IPS-15b (cell line): ENCODE results near the gene FES.
A peak's percentile ranks its signal among the peaks of the same experiment; 100 is the strongest.
"Not testable (repeated sequence)": the region's sequence is repeated elsewhere in the genome, so short reads cannot be mapped to it uniquely, and the experiment has no call there.

ENCODE experiments used
- H3K27me3 ChIP-seq: one replicate; pipeline ENCODE4 v1.6.1; 2013; ENCODE audit warnings: low read length; ENCODE audit not compliant: control insufficient read depth, insufficient read depth
- H3K36me3 ChIP-seq: one replicate; pipeline ENCODE4 v1.6.1; 2013; ENCODE audit warnings: low read length; ENCODE audit not compliant: control insufficient read depth, insufficient read depth
- H3K4me1 ChIP-seq: one replicate; pipeline ENCODE4 v1.6.1; 2013; ENCODE audit warnings: mild to moderate bottlenecking, low read length; ENCODE audit not compliant: control insufficient read depth, insufficient read depth
- H3K4me3 ChIP-seq: one replicate; pipeline ENCODE4 v1.5.1; 2013; ENCODE audit warnings: low read depth, low read length
- H3K9ac ChIP-seq: one replicate; pipeline ENCODE4 v1.6.1; 2013; ENCODE audit warnings: low read depth, mild to moderate bottlenecking, low read length
- H3K9me3 ChIP-seq: one replicate; pipeline ENCODE4 v1.6.1; 2013; ENCODE audit warnings: mild to moderate bottlenecking, low read length; ENCODE audit not compliant: control insufficient read depth, insufficient read depth

FES gene

DNA sequence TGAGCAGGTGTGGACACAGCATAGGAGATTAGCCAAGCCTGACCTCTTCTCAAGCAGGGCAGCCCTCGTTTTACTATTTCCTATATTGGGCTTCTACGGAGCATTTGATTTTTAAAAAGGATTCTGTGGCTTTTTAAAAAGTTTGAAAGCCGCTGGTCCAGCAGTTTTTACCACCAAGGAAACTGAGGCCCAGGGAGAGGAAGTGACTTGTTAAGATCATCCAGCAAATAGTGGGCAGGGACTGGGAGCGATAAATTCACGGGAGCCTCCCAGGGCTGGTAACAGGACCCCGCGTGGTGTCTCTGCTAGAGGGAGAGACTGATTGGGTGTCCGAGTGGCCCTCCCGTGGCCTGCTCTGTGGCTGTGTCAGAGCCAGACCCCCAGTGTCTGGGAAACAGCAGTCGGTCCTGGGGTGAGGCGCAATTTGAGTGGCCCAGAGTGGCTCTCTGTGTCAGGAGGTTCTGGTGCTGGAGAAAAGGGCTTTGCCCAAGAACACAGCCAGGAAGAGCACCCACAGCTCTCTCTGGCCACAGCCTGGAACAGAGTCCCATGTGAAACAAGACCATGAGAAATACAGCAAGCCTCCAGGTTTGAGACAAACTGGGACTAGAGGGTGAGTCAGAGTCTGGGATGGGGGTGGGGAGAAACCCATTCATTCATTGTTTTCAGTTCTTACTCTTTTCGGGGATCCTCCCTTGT, 11.7 kb upstream of the FES start:
- Histone ChIP-seq H3K27me3 (no peaks in the 10 kb centered on the region), H3K9ac (peak overlapping the region; percentile 54), H3K36me3 (peaks cover 17% of the 10 kb centered on the region), H3K4me1 (peaks cover 39% of the 10 kb centered on the region), H3K9me3 (no peaks in the 10 kb centered on the region), H3K4me3 (peak overlapping the region; percentile 67)

DNA sequence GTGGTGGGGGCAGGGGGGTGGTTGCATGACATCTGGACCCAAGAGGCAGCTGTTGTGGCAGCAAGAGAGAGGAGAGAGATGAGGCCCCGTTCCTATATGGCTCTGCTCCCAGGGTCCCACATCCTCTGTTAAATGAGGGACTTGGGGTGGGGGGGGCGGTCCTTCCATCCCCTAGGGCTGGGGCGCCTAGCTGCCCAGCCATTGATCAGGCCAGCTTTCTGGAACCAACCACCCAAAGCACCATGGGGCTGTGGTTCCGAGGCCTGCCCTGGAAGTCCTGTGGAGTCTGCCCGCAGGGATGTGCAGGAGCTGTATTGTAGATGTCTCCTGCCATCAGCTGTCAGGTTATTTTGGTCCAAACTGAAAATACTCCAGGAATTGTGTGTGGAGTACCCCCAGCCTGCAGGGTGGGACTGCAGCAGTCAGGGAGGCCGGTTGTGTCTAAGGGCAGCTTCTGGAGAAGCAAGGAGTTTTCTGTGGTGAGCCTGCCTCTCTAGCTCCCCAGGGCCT, 10.8 kb upstream of the FES start:
- Histone ChIP-seq H3K4me1 (peaks cover 35% of the 10 kb centered on the region), H3K27me3 (no peaks in the 10 kb centered on the region), H3K9me3 (no peaks in the 10 kb centered on the region), H3K9ac (peak overlapping the region; percentile 47), H3K36me3 (peaks cover 24% of the 10 kb centered on the region), H3K4me3 (no peak overlapping the region)

DNA sequence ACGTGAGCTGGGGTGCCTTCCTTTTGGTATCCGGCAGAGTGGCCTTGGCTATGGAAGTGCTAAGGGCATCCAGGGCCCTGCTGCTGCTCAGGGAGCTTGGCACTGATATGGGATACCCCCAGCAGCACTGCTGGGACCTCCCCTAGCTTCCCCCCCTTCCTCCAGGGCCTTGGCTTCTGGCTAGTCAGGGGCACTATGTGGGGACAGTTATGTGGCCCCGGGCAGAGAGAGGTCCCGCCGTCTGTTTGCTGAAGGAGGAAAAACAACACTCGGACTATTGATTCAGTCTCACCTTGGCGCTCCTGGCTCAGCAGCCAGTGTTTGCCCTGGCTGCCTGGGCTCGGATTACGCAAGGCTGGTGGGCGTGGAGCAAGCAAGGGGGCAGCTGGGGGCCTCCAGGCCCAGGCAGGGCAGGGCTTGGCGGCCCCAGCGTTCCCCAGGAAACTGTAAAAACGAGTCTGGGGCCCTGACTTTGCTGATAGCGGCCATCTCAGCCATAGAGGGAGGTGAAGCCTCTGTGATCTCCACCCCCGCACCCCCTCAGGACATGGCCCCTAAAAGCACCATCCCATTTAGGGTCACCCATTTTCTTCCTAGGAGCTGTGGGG, 10.2 kb upstream of the FES start:
- Histone ChIP-seq H3K36me3 (peaks cover 30% of the 10 kb centered on the region), H3K4me1 (peaks cover 30% of the 10 kb centered on the region), H3K27me3 (no peaks in the 10 kb centered on the region), H3K9me3 (no peaks in the 10 kb centered on the region), H3K4me3 (no peak overlapping the region), H3K9ac (peak overlapping the region; percentile 47)

DNA sequence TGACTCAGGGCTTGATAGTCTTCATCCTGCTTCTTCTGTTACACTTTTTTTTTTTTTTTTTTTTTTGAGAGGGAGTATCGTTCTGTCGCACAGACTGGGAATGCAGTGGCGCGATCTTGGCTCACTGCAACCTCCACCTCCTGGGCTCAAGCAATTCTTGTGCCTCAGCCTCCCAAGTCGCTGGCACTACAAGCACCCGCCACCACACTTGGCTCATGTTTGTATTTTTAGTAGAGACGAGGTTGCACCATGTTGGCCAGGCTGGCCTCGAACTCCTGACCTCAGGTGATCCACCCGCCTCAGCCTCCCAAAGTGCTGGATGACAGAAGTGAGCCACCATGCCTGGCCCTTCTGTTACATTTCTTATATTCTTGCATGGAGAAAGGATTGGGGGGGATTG, 9.3 kb upstream of the FES start:
- not testable (repeated sequence) for H3K4me3 ChIP-seq, H3K27me3 ChIP-seq, H3K9ac ChIP-seq, H3K9me3 ChIP-seq
- peaks cover 37% of the 10 kb centered on the region for H3K36me3 ChIP-seq
- H3K4me1 ChIP-seq: peaks cover 23% of the 10 kb centered on the region

DNA sequence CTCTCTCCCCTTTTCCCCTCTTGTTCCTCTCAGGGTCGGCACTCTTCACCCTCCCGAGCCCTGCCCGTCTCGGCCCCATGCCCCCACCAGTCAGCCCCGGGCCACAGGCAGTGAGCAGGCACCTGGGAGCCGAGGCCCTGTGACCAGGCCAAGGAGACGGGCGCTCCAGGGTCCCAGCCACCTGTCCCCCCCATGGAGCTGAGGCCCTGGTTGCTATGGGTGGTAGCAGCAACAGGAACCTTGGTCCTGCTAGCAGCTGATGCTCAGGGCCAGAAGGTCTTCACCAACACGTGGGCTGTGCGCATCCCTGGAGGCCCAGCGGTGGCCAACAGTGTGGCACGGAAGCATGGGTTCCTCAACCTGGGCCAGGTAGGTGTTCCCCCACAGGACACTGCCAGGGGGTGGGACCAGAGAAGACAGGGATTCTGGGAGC, 8.7 kb upstream of the FES start:
- Histone ChIP-seq H3K36me3 (peaks cover 43% of the 10 kb centered on the region), H3K9ac (no peak overlapping the region), H3K27me3 (no peaks in the 10 kb centered on the region), H3K4me1 (peaks cover 17% of the 10 kb centered on the region), H3K4me3 (no peak overlapping the region), H3K9me3 (no peaks in the 10 kb centered on the region)

DNA sequence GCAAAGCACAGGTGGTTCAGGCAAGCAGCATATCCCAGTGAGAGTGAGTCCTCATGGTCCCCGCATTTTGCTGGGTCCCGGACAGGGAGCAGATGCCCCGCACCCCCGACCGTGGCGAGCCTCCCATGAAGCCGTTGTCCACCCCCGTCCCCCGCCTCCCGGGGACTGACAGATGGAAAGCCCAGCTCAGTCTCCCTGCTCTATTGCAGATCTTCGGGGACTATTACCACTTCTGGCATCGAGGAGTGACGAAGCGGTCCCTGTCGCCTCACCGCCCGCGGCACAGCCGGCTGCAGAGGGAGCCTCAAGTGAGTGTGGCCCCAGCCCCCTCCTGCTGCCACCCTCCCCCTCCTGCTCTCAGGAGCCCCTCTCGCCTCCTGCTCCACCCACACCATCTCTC, 8.3 kb upstream of the FES start:
- Histone ChIP-seq H3K36me3 (peaks cover 48% of the 10 kb centered on the region), H3K9ac (no peak overlapping the region), H3K27me3 (no peaks in the 10 kb centered on the region), H3K4me1 (peaks cover 16% of the 10 kb centered on the region), H3K9me3 (no peaks in the 10 kb centered on the region), H3K4me3 (no peak overlapping the region)

DNA sequence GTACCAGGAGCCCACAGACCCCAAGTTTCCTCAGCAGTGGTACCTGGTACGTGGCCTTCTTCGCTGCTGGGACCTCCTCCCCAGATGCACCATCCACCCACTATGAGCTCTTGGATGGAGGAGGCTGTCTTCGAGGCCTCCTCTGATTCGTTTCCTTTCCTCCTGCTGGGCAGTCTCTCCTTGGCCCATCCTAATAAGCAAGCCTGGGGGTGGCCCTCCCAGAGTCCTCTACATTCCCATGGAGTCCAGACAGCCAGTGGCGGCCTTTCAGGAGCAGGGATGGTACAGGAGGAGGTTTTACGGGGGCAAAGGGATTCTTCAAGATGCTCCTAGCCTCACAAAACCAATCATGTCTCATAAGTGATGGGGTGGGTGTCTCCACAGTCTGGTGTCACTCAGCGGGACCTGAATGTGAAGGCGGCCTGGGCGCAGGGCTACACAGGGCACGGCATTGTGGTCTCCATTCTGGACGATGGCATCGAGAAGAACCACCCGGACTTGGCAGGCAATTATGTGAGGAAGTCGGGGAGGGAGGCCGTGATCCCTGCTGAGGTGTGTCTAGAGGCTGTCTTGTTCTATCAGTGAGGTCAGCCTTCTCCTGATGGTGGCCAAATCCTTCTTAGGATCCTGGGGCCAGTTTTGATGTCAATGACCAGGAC, 7.7 kb upstream of the FES start:
- Histone ChIP-seq H3K27me3 (no peaks in the 10 kb centered on the region), H3K9ac (no peak overlapping the region), H3K9me3 (no peaks in the 10 kb centered on the region), H3K4me3 (no peak overlapping the region), H3K36me3 (peaks cover 53% of the 10 kb centered on the region), H3K4me1 (peaks cover 16% of the 10 kb centered on the region)

DNA sequence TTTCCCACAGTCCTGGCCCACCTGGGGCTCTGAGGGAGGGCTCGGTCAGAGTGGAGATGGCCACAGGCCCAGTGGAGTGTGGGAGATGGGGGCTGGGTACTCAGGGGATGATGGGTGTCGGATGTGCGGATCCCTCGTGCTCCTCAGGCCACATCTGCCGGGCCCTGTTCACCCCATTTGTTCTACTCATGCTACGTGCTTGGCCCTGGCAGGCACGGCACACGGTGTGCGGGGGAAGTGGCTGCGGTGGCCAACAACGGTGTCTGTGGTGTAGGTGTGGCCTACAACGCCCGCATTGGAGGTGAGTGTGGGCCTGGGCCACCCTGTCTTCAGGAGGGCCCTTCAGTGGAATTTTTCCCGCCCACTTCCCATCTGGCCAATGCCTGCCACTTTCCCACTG, 7.0 kb upstream of the FES start:
- H3K4me1 ChIP-seq: peaks cover 14% of the 10 kb centered on the region

DNA sequence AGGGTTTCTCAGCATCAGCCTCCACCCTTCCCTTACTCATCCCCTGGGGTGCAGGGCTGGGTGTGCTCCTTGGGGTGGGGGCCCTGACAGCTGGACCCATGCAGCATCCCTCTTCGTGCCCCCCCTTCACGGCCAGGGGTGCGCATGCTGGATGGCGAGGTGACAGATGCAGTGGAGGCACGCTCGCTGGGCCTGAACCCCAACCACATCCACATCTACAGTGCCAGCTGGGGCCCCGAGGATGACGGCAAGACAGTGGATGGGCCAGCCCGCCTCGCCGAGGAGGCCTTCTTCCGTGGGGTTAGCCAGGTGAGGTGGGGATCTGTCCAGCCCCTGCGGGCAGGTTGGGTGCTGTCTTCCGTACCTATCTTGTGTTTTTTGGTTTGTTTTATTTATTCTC, 6.3 kb upstream of the FES start:
- peaks cover 59% of the 10 kb centered on the region for H3K36me3 ChIP-seq
- H3K4me1 ChIP-seq: peaks cover 9% of the 10 kb centered on the region

More for the DNA sequence above, 7.0 kb upstream of the FES start:
- Histone ChIP-seq H3K4me3 (no peak overlapping the region), H3K27me3 (no peaks in the 10 kb centered on the region), H3K36me3 (peaks cover 58% of the 10 kb centered on the region), H3K9me3 (no peaks in the 10 kb centered on the region), H3K9ac (no peak overlapping the region)

DNA sequence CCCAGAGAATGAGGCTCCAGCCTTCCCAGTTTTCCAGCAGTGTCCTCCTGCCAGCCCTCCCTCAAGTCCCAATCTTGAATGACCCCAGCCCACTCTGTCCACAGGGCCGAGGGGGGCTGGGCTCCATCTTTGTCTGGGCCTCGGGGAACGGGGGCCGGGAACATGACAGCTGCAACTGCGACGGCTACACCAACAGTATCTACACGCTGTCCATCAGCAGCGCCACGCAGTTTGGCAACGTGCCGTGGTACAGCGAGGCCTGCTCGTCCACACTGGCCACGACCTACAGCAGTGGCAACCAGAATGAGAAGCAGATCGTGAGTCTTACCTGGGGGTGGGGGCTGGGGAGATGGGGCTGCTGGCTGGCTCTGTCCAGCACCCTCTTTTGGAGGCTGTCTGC, 5.6 kb upstream of the FES start:
- Histone ChIP-seq H3K9ac (no peak overlapping the region), H3K4me1 (peaks cover 6% of the 10 kb centered on the region), H3K9me3 (no peaks in the 10 kb centered on the region), H3K27me3 (no peaks in the 10 kb centered on the region), H3K36me3 (peaks cover 59% of the 10 kb centered on the region), H3K4me3 (no peak overlapping the region)

More for the DNA sequence above, 6.3 kb upstream of the FES start:
- Histone ChIP-seq H3K9ac (no peak overlapping the region), H3K9me3 (no peaks in the 10 kb centered on the region), H3K27me3 (no peaks in the 10 kb centered on the region), H3K4me3 (no peak overlapping the region)

DNA sequence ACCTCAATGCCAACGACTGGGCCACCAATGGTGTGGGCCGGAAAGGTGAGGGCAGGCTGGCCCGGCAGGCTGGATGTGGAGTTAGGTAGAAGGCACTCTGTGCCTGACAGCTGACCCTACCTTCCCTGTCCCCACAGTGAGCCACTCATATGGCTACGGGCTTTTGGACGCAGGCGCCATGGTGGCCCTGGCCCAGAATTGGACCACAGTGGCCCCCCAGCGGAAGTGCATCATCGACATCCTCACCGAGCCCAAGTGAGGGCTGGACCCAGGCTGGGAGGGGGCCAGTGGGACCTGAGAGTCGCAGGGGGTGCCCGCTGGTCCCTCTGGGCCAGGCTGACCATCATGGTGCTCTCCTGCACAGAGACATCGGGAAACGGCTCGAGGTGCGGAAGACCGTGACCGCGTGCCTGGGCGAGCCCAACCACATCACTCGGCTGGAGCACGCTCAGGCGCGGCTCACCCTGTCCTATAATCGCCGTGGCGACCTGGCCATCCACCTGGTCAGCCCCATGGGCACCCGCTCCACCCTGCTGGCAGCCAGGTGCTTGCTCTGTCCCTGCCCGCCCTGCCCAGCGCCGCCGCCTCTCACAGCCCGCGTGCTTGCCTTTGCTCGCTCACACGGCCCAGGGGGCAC, 4.5 kb upstream of the FES start:
- Histone ChIP-seq H3K9me3 (no peaks in the 10 kb centered on the region), H3K36me3 (peaks cover 59% of the 10 kb centered on the region), H3K4me1 (peaks cover 2% of the 10 kb centered on the region), H3K4me3 (no peak overlapping the region), H3K27me3 (no peaks in the 10 kb centered on the region), H3K9ac (no peak overlapping the region)
